AML-193 (cell line): ENCODE measurements around the gene SPSB4.

Experiments used
- DNase-seq, 2 experiments: peaks; one replicate each; lab custom pipeline; 2025; lab: John Stamatoyannopoulos, UW

The SPSB4 gene

DNA sequence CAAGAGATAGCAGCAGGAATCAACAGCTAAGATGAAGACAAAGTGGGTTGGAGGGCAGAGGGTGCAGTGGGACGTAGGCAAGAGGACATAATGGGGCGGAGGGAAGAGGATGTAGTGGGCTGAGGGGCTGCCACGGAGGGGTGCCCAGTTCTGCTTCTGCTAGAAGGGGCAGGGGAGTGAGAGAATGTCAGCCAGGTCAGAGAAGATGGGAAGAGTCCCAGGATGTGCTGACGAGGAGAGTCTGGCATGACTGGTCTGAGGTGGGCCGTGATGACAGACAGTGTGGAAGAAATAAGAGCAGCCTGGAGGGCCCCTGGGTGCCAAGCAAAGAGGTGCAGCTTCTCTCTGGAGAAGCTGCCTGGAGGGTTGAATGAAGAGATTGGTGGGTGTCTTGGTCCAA, 4.0 kb downstream of the SPSB4 start:
- no peak for DNase-seq

DNA sequence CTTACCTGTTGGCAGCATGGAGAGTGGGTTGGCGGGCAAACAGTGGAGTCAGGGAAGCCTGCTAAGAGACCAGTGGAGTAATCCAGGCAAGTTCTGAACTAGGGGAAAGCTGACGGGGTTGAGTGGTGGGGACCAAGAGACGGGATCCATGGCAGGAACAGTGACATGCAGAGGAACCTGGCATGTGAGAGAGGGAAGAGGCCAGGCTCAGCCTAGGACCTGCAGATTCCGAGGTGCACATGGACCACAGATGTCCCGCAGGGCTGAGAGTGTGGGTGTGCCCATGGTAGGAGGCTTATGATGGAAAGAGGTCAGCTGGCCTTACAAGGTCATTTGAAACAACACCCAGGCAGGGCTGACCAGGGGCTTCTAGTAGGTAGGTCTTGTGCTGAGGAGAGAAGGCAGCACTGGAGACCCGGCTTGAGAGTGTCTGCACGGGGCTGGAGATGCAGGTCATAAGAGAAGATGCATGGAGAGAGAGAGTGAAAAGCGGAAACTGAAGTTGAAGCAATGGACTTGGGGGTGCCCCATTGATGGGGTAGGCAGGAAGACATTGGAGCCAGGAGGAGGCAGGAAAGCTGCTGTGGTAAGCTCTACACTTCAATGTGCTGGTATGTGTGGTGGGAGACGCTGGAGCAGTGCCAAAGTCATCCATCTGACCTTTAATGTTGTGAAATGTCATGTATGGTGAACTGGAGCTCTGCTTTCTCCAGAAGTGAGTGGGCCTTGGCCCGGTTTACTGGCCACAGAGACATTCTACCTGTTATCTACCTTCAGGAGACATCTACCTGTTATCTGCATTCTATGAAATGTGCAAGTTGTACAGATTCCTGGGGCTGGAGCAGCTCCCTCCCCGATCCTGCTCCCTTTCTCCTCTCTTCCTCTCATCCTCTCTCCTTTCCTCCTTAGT, 4.6 kb downstream of the SPSB4 start:
- no peak for DNase-seq

DNA sequence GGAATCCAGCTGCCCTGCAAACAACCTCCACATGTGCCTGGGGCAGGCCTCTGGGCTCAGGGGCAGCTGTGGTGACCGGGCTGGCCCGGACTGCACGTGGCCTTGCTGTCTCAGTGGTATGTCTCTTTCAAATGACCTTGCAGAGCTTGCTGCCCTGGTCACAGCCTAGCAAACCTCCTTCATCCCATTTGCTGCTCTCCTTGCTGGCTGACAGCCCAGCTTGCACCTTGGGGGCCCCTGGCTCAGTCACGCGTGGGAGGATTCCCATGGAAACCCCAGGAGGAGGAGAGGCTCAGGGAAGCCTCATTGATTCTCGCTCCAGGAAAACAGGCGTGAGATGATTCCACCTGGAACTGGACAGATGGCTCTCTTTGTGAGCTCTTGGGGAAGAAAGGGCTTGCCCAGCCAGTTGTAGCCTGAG, 5.6 kb downstream of the SPSB4 start:
- no peak for DNase-seq

DNA sequence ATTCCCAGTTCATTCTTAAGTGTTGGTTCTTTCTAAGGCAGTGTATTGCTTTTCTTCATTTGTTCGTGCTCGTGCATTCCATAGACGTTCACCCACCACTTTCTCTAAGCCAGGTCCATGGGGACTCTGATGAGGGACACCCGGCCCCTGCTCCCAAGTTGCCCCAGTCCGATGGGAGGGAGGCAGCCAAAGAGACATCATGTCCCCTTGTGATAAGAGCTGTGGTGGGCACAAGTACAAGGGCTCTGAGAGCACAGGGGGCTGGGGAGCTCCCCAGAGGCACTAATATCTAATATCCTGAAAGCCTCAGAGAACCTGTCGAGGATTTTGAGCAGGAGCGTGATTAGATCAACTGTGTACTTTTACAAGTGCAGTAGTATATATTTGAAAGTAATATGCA, 6.3 kb downstream of the SPSB4 start:
- no peak for DNase-seq

DNA sequence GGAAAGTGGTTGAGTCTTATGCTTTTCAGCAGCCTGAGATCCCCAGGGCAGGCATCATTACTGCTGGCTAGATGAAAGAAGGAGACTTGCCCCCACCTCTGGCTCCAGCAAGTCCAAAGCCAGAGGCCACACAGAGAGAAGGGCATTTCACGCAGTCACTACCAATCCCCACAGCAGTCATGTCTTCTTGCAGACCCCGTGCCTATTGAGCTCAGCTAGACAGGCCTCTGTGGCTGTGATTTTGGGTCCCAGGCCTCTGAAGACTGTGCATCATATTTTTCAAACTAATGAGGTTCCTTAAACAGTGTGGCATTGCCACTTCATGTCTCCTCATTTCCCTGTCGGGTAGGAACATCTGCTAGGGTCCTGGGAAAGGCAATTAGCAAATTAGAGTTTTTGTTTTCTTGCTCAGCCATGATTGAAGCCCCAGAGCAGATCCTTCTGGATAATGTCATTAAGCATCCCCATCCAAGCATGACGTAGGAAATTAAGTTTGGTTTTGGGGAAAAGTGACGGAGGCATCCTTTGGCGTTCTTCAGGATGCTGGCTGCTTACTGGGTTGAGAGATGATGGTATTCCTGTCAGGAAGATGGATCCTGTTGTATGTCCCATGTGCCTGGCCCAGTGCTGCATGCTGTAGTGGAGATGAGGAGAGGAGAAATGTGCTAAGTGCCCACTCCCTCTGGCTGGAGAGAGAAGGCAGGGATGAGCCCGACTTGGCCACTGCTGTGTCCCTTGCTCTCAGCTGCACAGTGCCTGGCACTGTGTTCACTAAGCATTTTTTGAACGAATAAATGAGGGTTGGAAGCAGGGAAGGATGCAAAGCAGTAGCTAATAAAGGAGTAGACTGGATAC, 7.0 kb downstream of the SPSB4 start:
- no peak for DNase-seq

DNA sequence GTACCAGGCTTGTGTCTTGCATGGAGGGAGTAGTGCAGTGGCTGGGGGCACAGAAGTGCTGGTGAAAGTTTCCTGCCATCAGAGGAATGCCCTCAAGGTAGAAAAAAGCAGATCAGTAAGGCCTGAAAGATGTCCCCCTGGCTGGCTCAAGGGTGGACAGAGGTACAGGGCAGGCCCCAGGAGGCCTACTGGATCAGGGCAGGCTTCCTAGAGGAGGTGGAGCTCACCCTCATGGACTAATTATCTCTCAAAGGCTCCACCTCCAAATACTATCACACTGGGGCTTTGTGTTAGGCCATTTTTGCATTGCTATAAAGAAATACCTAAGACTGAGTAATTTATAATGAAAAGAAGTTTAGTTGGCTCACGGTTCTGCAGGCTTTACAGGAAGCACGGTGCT, 7.8 kb downstream of the SPSB4 start:
- no peak for DNase-seq

DNA sequence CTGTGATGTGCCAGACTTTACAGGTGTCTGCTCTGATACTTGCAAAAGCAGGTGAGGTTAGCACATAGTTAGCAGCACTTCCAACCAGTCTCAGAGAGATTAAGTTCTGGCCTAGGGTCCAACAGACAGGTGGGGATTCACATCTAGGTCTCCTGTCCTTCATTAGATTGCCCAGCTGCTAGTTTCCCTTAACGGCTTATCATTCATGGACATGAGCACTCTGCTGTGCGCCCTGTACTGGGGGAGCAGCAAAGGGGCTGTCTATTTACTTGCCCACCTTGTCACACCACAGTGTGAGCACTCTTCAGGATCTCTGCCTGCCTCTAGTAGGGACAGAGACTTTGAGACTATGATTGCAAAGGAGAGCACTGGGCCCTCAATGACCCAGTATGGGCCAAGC, 8.7 kb downstream of the SPSB4 start:
- DNase-seq: no peak

DNA sequence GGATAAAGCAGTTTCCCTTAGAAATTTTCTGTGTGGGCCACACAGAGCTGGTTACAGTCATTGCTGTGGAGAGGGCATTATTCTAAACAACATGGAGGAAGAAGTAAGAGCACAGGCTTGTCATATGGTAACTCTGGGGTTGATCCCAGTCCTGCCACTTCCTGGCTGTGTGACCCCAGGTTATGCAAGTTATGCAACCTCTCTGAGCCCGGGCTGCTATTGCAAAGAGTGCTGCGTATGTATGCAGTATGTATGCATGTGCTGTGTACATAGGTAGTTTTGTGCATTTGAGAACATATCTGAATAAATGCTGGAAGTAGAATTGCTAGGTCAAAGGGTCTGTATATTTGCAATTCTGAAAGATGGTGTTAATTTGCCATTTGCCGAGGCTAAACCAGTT, 9.2 kb downstream of the SPSB4 start:
- no peak for DNase-seq

DNA sequence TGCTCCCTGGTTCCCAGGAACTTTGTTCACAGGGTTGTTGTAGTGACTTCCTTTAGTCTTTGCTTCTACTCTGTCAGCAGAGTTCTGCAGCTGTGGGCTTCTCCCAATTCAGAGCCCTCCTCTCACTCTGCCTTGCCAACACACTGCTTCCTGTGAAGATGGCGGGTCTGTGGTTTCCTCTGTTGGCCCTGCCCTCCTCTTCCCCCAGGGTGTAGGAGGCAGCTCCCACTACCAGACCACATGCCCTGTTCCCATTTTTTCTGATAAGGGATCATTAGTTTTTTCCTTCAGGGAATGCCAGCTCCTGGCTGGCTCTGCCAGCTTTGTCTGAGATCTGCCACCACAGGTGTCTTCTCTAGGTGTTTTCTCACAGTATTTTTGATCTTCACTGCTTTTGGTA, 12.7 kb downstream of the SPSB4 start:
- no peak for DNase-seq

DNA sequence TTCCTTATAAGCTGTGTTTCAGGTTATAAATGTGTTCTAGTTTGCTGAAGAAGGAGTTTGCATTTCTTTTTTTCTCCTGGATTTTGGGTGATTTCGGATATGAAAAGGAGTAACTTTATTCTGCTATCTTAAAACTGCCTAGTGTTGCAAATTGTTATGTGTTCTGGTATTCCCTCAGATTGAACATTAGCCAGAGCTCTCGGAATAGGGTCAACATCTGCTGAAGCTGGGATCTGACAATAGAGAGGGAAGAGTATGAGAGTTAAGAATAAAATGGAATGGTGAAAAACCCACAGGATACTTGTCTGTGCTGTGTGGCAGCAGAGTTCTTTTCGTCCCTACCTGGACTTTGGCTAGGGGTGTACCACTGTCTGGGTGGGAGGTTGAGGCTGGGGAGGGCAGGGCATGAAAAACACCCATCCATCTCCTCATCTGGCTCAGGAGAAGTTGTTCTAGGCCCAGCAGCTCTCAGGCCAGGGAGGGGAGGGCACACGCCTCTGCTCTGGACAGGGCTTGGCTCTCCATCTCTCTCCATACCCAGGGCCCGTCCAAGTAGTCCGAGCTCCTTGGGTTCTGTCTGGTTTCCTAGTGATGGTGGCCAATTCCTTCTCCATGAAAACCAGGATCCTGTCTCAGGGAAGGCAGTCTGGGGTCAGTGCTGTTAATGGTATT, 13.2 kb downstream of the SPSB4 start:
- DNase-seq: no peak

DNA sequence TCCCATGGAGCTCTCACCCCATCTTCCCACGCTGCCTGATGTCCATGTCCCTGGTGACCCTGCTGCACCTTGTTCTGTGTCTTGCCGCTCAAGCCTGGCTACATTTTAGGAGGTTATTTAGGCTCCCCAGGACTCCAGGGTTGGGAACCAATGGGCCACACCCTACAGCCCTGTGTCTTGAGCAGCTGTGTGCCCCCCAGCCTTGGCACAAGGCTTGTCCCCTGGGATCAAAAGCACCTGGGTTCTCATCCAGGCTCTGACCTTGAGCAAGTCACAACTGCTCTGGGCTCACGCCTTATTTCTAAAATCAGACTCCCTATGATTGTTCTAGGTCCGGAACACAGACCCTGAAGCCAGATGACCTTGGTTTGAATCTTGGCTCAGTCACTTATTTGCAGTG, 14.1 kb downstream of the SPSB4 start:
- DNase-seq: no peak

DNA sequence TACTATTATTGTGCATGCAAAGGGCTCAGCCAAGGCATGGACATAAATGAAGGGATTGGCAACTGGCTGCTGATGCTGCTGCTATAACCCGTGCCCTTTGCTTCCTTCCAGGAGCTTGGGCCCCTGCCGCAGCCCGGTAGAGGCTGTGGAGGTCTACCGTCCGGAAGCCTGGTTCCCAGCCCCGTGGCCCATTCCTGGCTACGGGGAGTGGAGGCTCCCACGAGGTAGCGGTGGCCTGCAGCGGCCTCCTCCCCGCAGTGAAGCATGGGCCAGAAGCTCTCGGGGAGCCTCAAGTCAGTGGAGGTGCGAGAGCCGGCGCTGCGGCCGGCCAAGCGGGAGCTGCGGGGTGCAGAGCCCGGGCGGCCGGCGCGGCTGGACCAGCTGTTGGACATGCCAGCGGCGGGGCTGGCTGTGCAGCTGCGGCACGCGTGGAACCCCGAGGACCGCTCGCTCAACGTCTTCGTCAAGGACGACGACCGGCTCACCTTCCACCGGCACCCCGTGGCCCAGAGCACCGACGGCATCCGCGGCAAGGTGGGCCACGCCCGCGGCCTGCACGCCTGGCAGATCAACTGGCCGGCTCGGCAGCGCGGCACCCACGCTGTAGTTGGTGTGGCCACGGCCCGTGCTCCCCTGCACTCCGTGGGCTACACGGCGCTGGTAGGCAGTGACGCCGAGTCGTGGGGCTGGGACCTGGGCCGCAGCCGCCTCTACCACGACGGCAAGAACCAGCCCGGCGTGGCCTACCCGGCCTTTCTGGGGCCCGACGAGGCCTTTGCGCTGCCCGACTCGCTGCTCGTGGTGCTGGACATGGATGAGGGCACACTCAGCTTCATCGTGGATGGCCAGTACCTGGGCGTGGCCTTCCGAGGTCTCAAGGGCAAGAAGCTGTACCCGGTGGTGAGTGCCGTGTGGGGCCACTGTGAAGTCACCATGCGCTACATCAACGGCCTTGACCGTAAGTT, 15.0 kb downstream of the SPSB4 start:
- no peak for DNase-seq

DNA sequence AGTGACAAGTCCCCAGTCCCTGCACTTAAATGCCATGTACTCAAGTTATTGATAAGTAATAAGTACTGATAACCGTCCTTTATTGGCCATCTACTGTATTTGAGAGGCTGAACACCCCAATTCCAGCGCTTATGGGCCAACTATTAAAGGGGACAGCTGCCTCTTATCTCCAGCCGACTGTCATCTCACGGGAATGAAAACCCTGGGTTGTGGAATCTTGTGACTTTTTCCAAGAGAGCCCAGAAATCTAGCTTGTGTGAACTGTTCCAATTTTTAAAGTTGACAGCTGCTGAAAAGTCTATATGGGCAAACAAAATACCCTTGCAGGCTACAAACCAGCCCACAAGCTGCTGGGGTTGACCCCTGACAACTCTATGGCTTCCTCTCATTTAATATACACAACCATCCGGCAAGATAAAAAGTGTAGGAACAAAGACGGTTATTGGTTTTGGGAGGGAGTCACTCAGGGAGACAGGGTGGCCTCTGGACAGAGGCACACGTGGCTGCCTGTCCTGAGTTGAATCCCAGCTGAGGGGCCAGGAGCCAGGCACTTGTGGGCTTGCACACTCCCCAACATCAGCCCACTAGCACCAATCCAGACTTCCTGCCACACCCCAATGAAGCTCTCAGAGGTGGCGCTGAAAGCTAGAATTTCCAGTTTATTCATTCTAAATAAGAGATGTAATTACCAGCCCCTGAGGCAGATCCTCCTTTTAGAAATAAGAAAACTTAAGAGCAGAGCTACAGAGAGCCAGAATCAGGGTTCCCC, 16.2 kb downstream of the SPSB4 start:
- DNase-seq: no peak

DNA sequence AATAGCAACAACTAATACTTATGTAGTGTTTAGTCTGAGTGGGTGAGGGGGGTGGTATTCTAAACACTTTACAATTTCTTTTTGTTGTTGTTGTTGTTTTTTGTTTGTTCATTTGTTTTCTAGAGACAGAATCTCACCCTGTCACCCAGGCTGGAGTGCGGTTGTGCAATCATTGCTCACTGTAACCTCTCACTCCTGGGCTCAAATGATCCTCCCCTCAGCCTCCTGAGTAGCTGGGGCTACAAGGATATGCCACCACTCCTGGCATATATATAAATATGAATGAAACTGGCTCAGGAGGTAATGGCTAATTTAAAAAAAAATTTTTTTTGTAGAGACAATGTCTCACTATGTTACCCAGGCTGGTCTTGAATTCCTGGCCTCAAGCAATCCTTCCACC, 19.1 kb downstream of the SPSB4 start:
- no peak for DNase-seq

DNA sequence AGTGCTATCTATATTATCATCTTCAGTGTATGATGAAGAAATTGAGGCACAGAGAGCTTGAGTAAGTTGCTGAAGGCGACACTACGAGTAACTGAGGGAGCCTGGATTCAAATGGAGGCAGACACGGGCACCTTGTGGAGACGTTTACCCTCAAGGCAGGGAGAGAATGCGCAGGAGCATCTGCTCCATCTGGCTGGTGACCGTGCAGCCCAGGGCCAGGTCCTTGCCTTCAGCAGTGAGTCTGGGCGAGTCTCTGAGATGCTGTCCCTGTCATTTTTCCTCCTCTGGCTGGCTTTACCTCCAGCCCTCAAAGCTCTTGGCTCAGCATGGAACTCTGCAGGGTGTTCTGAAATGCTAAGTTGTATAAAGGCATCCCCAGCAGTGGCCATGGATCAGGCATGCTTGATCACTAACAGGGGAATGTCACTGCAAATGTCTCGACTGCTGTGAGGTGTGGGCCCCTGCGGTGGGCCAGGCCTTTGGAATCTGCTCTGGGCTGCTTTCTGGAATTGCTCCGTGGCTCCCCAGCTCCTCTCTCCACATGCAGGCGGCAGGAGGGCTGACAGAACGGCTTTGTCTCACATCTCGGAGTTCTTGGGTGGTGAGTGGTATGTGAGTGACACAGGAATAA, 19.7 kb downstream of the SPSB4 start:
- DNase-seq: no peak

DNA sequence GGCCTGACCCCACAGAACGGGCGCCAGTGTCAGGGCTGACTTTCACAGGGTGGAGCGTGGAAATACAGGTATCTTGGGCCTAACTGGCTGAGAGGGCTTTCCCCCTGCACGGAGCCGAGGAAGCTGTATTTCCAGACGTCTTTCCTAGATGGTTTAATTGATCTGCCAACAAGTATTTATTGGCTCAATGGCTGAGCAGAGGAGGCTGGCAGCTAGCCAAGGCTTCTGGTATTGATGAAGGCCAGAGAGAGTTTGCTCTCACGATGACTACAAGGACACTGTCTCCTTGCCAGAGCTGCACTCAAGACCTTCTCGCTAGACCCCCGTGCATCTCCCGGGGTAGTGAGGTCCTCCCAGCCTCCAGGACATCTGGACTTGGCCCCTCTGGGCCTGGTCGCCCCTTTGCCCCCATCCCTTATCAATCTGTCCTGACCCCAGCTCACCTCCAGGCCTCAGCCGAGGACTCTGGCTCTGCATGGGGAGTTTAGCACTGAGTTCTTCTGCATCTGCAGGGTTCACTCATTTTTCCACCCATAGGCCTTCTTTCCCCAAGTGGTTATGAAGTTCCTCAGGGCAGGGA, 20.6 kb downstream of the SPSB4 start:
- no peak for DNase-seq

DNA sequence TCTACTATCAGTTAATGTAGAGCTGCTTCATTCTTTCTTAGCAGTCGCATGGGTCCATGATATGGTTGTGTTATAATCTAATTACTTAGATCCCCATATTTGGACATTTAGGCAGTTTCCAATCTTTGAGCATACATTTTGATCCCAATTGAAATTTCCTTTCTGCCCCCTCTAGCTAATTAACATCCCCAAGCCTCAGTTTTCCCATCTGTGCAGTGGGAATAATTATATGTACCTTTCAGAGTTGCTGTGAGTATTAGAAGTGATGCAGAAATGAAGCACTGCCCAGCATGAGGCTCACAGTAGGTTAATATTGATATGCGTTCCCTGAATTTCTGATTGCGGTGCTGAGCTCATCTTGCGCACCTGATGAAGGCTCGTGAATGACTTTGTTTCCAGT, 21.8 kb downstream of the SPSB4 start:
- no peak for DNase-seq

DNA sequence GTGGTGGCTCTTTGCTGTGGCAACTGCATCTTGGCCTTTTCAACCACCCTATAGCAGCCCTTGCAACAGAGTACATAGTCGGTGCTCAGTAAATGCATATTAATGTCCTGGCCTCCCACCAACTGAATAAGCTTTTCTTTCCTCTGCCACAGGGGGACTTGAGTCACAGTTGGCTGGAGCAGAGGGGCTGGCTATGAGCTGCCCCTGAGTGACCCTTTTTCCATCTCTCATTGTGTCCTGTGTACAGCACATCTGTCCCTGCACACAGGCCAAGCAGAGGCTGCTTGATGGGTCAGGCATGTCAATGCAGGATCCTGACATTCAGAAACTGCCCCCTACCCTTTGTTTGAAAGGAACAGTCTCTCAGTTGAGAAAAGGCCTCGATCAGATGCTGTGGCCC, 22.4 kb downstream of the SPSB4 start:
- no peak for DNase-seq

DNA sequence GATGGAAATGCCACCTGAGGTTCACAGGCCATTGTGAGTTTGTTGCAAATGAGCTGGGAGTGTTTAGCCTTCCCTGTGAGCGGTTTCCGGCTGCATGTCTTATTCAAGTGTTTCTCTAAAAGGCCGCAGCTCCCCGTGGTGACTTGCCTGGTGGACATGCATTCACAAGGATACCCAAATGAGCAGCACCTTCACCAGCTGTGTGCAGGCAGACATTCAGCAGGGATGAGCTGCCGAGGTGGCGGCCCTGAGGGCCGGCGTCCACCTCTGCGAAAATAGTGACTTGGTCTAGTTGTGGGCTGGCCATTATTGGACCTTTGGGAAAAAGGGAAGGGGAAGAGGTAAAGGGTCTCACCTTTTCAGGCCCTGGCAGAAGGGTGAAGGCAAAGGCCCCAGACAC, 23.4 kb downstream of the SPSB4 start:
- no peak for DNase-seq
